Upper lobe of right lung (tissue), 1 donor: ENCODE results near the gene ZFHX3. TPM values are rescaled to one million over a fixed set of nuclear protein-coding genes. Genes with fewer than 3 reads are reported as not detected.
A peak's percentile ranks its signal among the peaks of the same experiment; 100 is the strongest.

ENCODE experiments used
- ATAC-seq: fragments of 200-7000 bp; cut with Tn5 transposase; one replicate; pipeline ENCODE4 v1.9.1; 2020; ENCODE audit warnings: mild to moderate bottlenecking, moderate library complexity
- DNase-seq: peaks from one replicate; pipeline ENCODE4 v3.0.0-alpha.2; 2020
- H3K27ac ChIP-seq: fragments of 200-600 bp; one replicate; pipeline ENCODE4 v1.8.0; 2022
- H3K27me3 ChIP-seq: fragments of 200-600 bp; one replicate; pipeline ENCODE4 v1.8.0; 2022; ENCODE audit warnings: mild to moderate bottlenecking
- H3K36me3 ChIP-seq: fragments of 200-600 bp; one replicate; pipeline ENCODE4 v1.8.0; 2022
- H3K4me1 ChIP-seq: fragments of 200-600 bp; one replicate; pipeline ENCODE4 v1.8.0; 2022
- H3K4me3 ChIP-seq: fragments of 200-600 bp; one replicate; pipeline ENCODE4 v1.8.0; 2022; ENCODE audit warnings: mild to moderate bottlenecking
- H3K9me3 ChIP-seq: fragments of 200-600 bp; one replicate; pipeline ENCODE4 v1.8.0; 2022
- CTCF ChIP-seq: fragments of 200-600 bp; IDR thresholded peaks from one replicate; pipeline ENCODE4 v1.8.0; 2022; ENCODE audit warnings: antibody characterized with exemption
- intact Hi-C: fragments of 100-400 bp; cut with DNase I; formaldehyde crosslinking; loops from one replicate; pipeline ENCODE4 v1.11.0; 2022
- total RNA-seq: library from RNA; stranded (reverse); fragmentation: NEBNext Ultra II Directional; extraction: Animal tissue kit (Norgen Biotek cat#: 25700); gene quantifications from one replicate; pipeline ENCODE4 v1.2.1, GENCODE V29; 2021
- donor health status: DM: no; HTN: yes; CAD: no; lungs with severe emphysema.

The ZFHX3 gene
- total RNA-seq, 1 donor from 2014 or later, result 29.0 TPM

- intact Hi-C loops, result loop anchor here (10.0 kb wide), 1 partner anchor 108 kb away; no protein-coding TSS in a partner anchor
- Histone ChIP-seq H3K27ac (peak overlapping the region; percentile 70), H3K36me3 (no peaks in the 10 kb centered on the region), H3K4me3 (peak overlapping the region; percentile 30), H3K27me3 (peaks cover 32% of the 10 kb centered on the region), H3K9me3 (no peaks in the 10 kb centered on the region), H3K4me1 (peaks cover 59% of the 10 kb centered on the region)
- TF ChIP-seq CTCF, result no peak
- ATAC-seq (no peak), DNase-seq (no peak)
Observed at GRCh38 chr16:73066927-73067670, 19.2 kb upstream of the ZFHX3 start.

DNA sequence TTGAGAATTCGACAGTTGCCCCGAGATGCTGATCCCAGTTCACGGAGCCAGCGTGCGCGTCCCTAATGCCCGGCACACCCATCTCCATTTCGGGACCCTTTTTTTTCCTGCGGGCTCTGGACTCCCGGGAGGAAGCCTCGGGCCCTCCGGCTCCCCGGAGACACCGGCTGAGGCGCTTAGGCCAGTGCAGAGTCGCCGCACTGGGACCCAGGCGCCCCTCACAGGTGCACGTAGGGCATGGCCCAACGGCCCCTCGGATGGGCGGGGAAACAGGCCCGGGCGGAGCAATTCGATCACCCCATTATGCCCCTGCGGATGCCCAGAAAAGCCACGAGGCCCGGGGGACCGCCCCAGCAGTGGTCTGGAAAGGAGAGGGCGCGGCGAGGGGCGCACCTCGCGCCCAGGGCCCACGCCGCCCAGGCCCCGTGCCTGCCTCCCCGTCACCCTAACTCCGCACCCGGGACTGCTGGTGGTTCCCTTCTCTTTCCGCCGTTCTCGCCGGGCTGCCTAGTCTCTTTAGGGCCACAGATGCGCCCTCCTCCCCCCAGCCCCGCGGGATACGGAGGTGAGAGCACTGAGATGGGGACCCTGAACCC, 18.5 kb upstream of the ZFHX3 start:
- Histone ChIP-seq H3K27ac (peak overlapping the region; percentile 70), H3K36me3 (no peaks in the 10 kb centered on the region), H3K27me3 (peaks cover 38% of the 10 kb centered on the region), H3K4me3 (peak overlapping the region; percentile 30), H3K4me1 (peaks cover 55% of the 10 kb centered on the region), H3K9me3 (no peaks in the 10 kb centered on the region)
- no peak for ATAC-seq
- intact Hi-C loops, result loop anchor here (10.0 kb wide), 1 partner anchor 108 kb away; no protein-coding TSS in a partner anchor
- DNase-seq, result no peak
- no peak for TF ChIP-seq CTCF

- peaks cover 44% of the 10 kb centered on the region for H3K27me3 ChIP-seq
- peak overlapping the region; percentile 30 for H3K4me3 ChIP-seq
- peak; percentile 71 for DNase-seq
- no peaks in the 10 kb centered on the region for H3K36me3 ChIP-seq
- peak; percentile 52 for ATAC-seq
- H3K4me1 ChIP-seq, result peaks cover 50% of the 10 kb centered on the region
- intact Hi-C loops, result loop anchor here (10.0 kb wide), 1 partner anchor 109 kb away; no protein-coding TSS in a partner anchor
- no peaks in the 10 kb centered on the region for H3K9me3 ChIP-seq
- peak overlapping the region; percentile 70 for H3K27ac ChIP-seq
- no peak for TF ChIP-seq CTCF
Observed at GRCh38 chr16:73065632-73066330, 17.9 kb upstream of the ZFHX3 start.

GRCh38 chr16:73064994-73065545, 17.1 kb upstream of the ZFHX3 start:
- Histone ChIP-seq H3K27me3 (peaks cover 44% of the 10 kb centered on the region), H3K9me3 (no peaks in the 10 kb centered on the region), H3K36me3 (no peaks in the 10 kb centered on the region), H3K4me3 (peak overlapping the region; percentile 34), H3K27ac (peak overlapping the region; percentile 67), H3K4me1 (peaks cover 47% of the 10 kb centered on the region)
- intact Hi-C loops, result loop anchor here (10.0 kb wide), 1 partner anchor 110 kb away; no protein-coding TSS in a partner anchor
- DNase-seq, result no peak
- no peak for TF ChIP-seq CTCF
- ATAC-seq, result no peak

- Histone ChIP-seq H3K4me1 (peaks cover 46% of the 10 kb centered on the region), H3K9me3 (no peaks in the 10 kb centered on the region), H3K4me3 (peak overlapping the region; percentile 34), H3K27me3 (peaks cover 44% of the 10 kb centered on the region), H3K36me3 (no peaks in the 10 kb centered on the region), H3K27ac (peak overlapping the region; percentile 67)
- no peak for TF ChIP-seq CTCF
- intact Hi-C loops, result loop anchor here (10.0 kb wide), 1 partner anchor 110 kb away; no protein-coding TSS in a partner anchor
- ATAC-seq (peak; percentile 7), DNase-seq (no peak)
Observed at GRCh38 chr16:73064212-73064993, 16.5 kb upstream of the ZFHX3 start.
